Measurements from ENCODE around the gene TTC29.

TTC29 gene

DNA sequence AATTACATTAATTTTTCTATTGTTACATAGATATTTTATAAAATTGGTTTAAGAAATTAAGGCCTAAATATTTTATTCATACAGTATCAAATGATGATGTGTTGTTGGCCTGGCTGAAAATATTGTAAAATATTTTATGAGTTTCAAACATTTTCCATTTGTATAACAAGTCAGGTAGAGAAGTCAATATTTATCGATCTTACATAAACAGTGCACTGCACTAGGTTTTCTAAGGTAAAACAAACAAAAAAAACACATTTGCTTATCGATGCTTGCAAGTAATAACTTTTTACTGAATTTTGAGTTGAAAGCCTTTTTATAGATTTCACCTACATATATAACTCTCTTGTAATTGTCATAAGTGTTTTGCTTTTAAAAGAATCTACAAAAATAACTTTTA, 7.2 kb upstream of the TTC29 start:
- TF ChIP-seq, protein P1, sequence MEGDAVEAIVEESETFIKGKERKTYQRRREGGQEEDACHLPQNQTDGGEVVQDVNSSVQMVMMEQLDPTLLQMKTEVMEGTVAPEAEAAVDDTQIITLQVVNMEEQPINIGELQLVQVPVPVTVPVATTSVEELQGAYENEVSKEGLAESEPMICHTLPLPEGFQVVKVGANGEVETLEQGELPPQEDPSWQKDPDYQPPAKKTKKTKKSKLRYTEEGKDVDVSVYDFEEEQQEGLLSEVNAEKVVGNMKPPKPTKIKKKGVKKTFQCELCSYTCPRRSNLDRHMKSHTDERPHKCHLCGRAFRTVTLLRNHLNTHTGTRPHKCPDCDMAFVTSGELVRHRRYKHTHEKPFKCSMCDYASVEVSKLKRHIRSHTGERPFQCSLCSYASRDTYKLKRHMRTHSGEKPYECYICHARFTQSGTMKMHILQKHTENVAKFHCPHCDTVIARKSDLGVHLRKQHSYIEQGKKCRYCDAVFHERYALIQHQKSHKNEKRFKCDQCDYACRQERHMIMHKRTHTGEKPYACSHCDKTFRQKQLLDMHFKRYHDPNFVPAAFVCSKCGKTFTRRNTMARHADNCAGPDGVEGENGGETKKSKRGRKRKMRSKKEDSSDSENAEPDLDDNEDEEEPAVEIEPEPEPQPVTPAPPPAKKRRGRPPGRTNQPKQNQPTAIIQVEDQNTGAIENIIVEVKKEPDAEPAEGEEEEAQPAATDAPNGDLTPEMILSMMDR (IDR thresholded peaks at IDR 0.05; ENCODE audit: insufficient read depth, low read length, poor library complexity, severe bottlenecking) = no peak
- no peaks in the 10 kb centered on the region; the same call in 1 of the 2 replicates for H3K27me3 ChIP-seq (replicated peaks; ENCODE audit: control insufficient read depth, insufficient read depth, low read length)
- H3K4me3 ChIP-seq (replicated peaks; ENCODE audit: low read depth, low read length) = no peak overlapping the region
- H3K36me3 ChIP-seq (ENCODE audit: control insufficient read depth, insufficient read depth, low read length) = no peaks in the 10 kb centered on the region
- DNase-seq (ENCODE audit: extremely low read depth, insufficient read length) = no peak

DNA sequence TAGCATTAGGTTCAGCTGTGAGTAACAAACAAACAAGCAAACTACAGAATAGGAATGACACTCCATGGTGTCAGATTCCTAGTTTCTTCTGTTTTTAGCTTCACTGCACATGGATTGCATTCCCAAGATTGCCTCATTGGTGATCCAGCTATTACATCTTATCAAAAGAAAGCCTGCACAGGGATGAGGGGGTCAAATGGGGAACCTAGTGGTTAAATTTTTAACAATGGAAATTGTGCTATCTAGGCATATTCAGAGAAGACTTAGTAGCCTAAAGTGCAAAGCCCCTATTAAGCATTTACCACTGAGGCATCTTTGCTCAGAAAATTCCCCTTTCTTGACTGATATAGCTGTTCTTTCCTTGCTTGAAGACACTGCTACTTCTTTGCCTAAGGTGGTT, 3.9 kb upstream of the TTC29 start:
- DNase-seq (ENCODE audit: extremely low read depth, insufficient read length) = no peak
- H3K36me3 ChIP-seq (ENCODE audit: control insufficient read depth, insufficient read depth, low read length) = no peaks in the 10 kb centered on the region
- no peak overlapping the region for H3K4me3 ChIP-seq (replicated peaks; ENCODE audit: low read depth, low read length)
- TF ChIP-seq, protein P1 (IDR thresholded peaks at IDR 0.05; ENCODE audit: insufficient read depth, low read length, poor library complexity, severe bottlenecking) = no peak
- no peaks in the 10 kb centered on the region; the same call in 1 of the 2 replicates for H3K27me3 ChIP-seq (replicated peaks; ENCODE audit: control insufficient read depth, insufficient read depth, low read length)

DNA sequence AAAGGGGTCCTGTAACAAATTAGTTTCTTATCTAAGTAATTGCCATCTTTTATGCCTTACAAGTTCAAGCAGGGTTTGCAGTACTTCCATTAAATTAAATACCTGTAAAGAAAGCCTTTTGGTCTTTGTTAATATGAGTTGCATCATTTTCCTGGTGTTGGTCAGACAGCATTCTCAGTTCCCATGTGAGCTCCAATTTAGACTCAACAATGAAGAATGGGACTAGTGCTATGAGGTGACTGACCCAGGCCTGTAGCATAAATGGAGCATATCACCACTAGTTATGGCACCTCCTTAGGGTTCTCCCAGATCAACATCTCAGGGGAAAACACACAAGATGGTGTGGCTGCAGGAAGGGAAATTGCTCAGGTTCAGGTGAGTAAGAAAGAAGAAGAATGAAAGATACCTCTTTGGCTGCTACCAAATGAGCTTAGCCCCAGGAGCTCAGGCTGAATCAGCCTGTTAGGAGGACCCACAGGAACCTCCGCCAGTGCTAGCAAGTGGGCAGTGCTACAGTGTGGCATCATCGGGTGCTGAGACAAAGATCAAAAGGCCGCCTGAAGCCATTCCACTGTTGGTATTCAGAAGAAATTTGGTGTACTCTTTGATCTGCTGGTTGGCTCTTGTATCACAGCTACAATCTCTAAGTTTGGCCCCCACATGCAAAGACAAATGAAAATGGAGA, 1.8 kb downstream of the TTC29 start:
- no peak for DNase-seq (ENCODE audit: extremely low read depth, insufficient read length)
- no peaks in the 10 kb centered on the region for H3K36me3 ChIP-seq (ENCODE audit: control insufficient read depth, insufficient read depth, low read length)
- H3K27me3 ChIP-seq (replicated peaks; ENCODE audit: control insufficient read depth, insufficient read depth, low read length) = no peaks in the 10 kb centered on the region
- H3K4me3 ChIP-seq (replicated peaks; ENCODE audit: low read depth, low read length) = no peak overlapping the region
- TF ChIP-seq, protein P1 (IDR thresholded peaks at IDR 0.05; ENCODE audit: insufficient read depth, low read length, poor library complexity, severe bottlenecking) = no peak

DNA sequence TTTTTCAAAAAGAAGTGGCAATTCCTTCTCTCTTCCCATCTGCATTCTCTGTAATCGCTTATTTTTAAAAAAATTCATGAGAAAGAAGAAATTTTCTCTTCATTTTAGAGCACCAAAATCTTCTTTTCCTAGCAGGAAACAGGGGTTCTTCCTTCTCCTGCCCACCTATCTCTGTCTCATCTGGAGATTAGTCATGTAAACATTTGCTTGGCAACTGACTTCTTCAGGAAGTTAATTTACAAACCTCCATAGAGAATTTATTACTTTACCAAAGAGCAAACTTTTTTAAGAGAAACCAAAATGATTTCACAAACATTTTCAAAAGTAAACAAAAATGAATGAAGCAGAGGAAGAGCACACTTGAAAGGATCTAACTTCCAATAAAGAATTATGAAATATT, 13.5 kb downstream of the TTC29 start:
- no peak for DNase-seq (ENCODE audit: extremely low read depth, insufficient read length)
- Histone ChIP-seq H3K36me3 (ENCODE audit: control insufficient read depth, insufficient read depth, low read length) (no peaks in the 10 kb centered on the region), H3K4me3 (replicated peaks; ENCODE audit: low read depth, low read length) (no peak overlapping the region), H3K27me3 (replicated peaks; ENCODE audit: control insufficient read depth, insufficient read depth, low read length) (no peaks in the 10 kb centered on the region)
- TF ChIP-seq, protein P1 (IDR thresholded peaks at IDR 0.05; ENCODE audit: insufficient read depth, low read length, poor library complexity, severe bottlenecking) = no peak

DNA sequence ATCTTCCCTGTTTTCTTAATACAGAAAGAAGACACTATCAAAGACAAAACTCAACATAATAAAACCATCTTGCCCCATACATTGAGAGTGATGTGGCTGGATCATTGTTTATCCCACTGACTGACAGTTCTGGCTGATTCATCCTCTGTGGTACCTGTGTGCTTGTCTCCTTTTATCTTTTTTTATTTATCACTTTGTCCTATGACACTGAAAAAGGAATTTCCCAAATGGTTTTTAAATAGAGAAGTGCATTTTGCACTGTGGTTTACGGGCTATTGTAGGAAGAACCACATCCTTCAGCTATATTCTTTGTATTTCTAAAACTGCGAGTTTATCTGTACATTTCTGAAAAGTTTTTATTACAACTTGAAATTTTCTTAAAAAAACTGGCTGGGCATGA, 15.0 kb downstream of the TTC29 start:
- Histone ChIP-seq H3K4me3 (replicated peaks; ENCODE audit: low read depth, low read length) (no peak overlapping the region), H3K36me3 (ENCODE audit: control insufficient read depth, insufficient read depth, low read length) (no peaks in the 10 kb centered on the region), H3K27me3 (replicated peaks; ENCODE audit: control insufficient read depth, insufficient read depth, low read length) (no peaks in the 10 kb centered on the region)
- TF ChIP-seq, protein P1 (IDR thresholded peaks at IDR 0.05; ENCODE audit: insufficient read depth, low read length, poor library complexity, severe bottlenecking) = no peak
- no peak for DNase-seq (ENCODE audit: extremely low read depth, insufficient read length)

DNA sequence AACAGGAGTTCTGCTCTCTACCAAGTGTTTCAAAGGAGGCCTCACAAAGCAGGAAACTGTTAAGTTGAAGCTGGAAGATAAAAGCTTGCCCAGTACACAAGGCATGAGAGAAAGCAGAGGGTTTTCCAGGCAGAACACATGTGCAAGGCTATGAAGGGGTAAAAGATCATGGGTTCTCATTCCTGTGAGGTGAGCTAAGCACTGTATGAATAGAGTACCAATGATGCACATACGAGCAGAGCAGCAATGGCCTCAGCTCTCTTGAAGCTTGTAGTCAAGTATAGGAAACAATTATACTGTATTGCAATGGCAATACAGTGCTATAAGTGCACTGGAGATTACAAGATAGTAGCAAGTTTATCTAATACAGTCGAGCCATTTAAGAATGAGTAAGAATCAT, 18.0 kb downstream of the TTC29 start:
- Histone ChIP-seq H3K36me3 (ENCODE audit: control insufficient read depth, insufficient read depth, low read length) (no peaks in the 10 kb centered on the region), H3K4me3 (replicated peaks; ENCODE audit: low read depth, low read length) (no peak overlapping the region), H3K27me3 (replicated peaks; ENCODE audit: control insufficient read depth, insufficient read depth, low read length) (no peaks in the 10 kb centered on the region)
- no peak for DNase-seq (ENCODE audit: extremely low read depth, insufficient read length)
- TF ChIP-seq, protein P1 (IDR thresholded peaks at IDR 0.05; ENCODE audit: insufficient read depth, low read length, poor library complexity, severe bottlenecking) = no peak

Measured in GM06990 (cell line).